Measurements from ENCODE around the gene DAGLA. TPM values are rescaled to one million over a fixed set of nuclear protein-coding genes. Genes with fewer than 3 reads are reported as not detected.

The DAGLA gene
- total and polyA plus RNA-seq, 2 donors (not counting 1 experiment from before 2014, with no cell fraction given): 0.06 TPM; not detected in 1

- POLR2A ChIA-PET: no interaction called here
- Mint-ChIP-seq H3K27ac (no peak overlapping the region), H3K9me3 (ENCODE audit: insufficient read depth) (no peaks in the 10 kb centered on the region), H3K4me3 (no peak overlapping the region), H3K27me3 (peaks cover 28% of the 10 kb centered on the region), H3K4me1 (peaks cover 14% of the 10 kb centered on the region)
- no peaks in the 10 kb centered on the region for H3K36me3 ChIP-seq (replicated peaks in 1 of 2; ENCODE audit: control extremely low read depth in 1 of 2, control insufficient read depth in 1 of 2, extremely low read depth in 1 of 2, insufficient read depth in 2 of 2, low read length in 1 of 2)
- CTCF ChIA-PET: no interaction called here
- no peaks in the 10 kb centered on the region for H4K20me1 ChIP-seq (ENCODE audit: control insufficient read depth, insufficient read depth, low read length, poor library complexity, severe bottlenecking)
- H3K4me2 ChIP-seq (replicated peaks; ENCODE audit: low read depth, low read length, poor library complexity, severe bottlenecking): no peak overlapping the region
- no peak overlapping the region for H3K9ac ChIP-seq (ENCODE audit: low read length)
- peaks cover 12 to 16% of the 10 kb centered on the region in 2 donors for H3K4me1 ChIP-seq (ENCODE audit: control insufficient read depth in 2 of 2, insufficient read depth in 2 of 2, low read length in 2 of 2)
- H3K4me3 ChIP-seq (ENCODE audit: control extremely low read depth in 1 of 5, extremely low read depth in 1 of 5, insufficient read depth in 1 of 5, low read depth in 2 of 5, low read length in 4 of 5): no peak overlapping the region
- no peaks in the 10 kb centered on the region for H3K9me3 ChIP-seq (ENCODE audit: control extremely low read depth in 1 of 3, control insufficient read depth in 2 of 3, insufficient read depth in 1 of 3, low read length in 2 of 3)
- no peak for DNase-seq
- no peaks in the 10 kb centered on the region for H3K79me2 ChIP-seq (ENCODE audit: control insufficient read depth, insufficient read depth, low read length)
- WGBS (ENCODE audit: insufficient coverage): 88% methylated on average over 29 of the region's 31 CpGs
- no peak for ATAC-seq (ENCODE audit: low read depth)
- H3K27ac ChIP-seq (ENCODE audit: low read length in 2 of 2): no peak overlapping the region
- H3K27me3 ChIP-seq (replicated peaks in 1 of 4; ENCODE audit: control extremely low read depth in 1 of 4, control insufficient read depth in 3 of 4, insufficient read depth in 4 of 4, low read length in 3 of 4): peaks cover 0 to 36% (median 19%) of the 10 kb centered on the region in 4 experiments
- no peak overlapping the region for H2AFZ ChIP-seq (ENCODE audit: insufficient read depth, low read depth, low read length, poor library complexity, severe bottlenecking)
- no peak for TF ChIP-seq EZH2 (IDR thresholded peaks at IDR 0.05; ENCODE audit: borderline replicate concordance, insufficient read depth, low read depth, low read length, poor library complexity, severe bottlenecking)
- TF ChIP-seq CTCF (IDR thresholded peaks at IDR 0.05): no peak
- intact Hi-C loops (cut with micrococcal nuclease): no loop called here
Observed at GRCh38 chr11:61754534-61755482, 74.6 kb downstream of the DAGLA start.

GRCh38 chr11:61756147-61756451 is 75.9 kb downstream of the DAGLA start:
- Histone ChIP-seq H3K27ac (ENCODE audit: low read length in 2 of 2) (no peak overlapping the region), H3K36me3 (replicated peaks in 1 of 2; ENCODE audit: control extremely low read depth in 1 of 2, control insufficient read depth in 1 of 2, extremely low read depth in 1 of 2, insufficient read depth in 2 of 2, low read length in 1 of 2) (no peaks in the 10 kb centered on the region), H3K4me2 (replicated peaks; ENCODE audit: low read depth, low read length, poor library complexity, severe bottlenecking) (no peak overlapping the region), H3K79me2 (ENCODE audit: control insufficient read depth, insufficient read depth, low read length) (no peaks in the 10 kb centered on the region), H2AFZ (ENCODE audit: insufficient read depth, low read depth, low read length, poor library complexity, severe bottlenecking) (no peak overlapping the region), H3K4me1 (ENCODE audit: control insufficient read depth in 2 of 2, insufficient read depth in 2 of 2, low read length in 2 of 2) (peaks cover 12 to 16% of the 10 kb centered on the region in 2 donors), H3K9me3 (ENCODE audit: control extremely low read depth in 1 of 3, control insufficient read depth in 2 of 3, insufficient read depth in 1 of 3, low read length in 2 of 3) (no peaks in the 10 kb centered on the region), H4K20me1 (ENCODE audit: control insufficient read depth, insufficient read depth, low read length, poor library complexity, severe bottlenecking) (no peaks in the 10 kb centered on the region), H3K9ac (ENCODE audit: low read length) (no peak overlapping the region), H3K4me3 (ENCODE audit: control extremely low read depth in 1 of 5, extremely low read depth in 1 of 5, insufficient read depth in 1 of 5, low read depth in 2 of 5, low read length in 4 of 5) (no peak overlapping the region), H3K27me3 (replicated peaks in 1 of 4; ENCODE audit: control extremely low read depth in 1 of 4, control insufficient read depth in 3 of 4, insufficient read depth in 4 of 4, low read length in 3 of 4) (peaks cover 0 to 24% (median 14%) of the 10 kb centered on the region in 4 experiments)
- intact Hi-C loops (cut with micrococcal nuclease): no loop called here
- Mint-ChIP-seq H3K4me1 (peaks cover 14% of the 10 kb centered on the region), H3K27ac (no peak overlapping the region), H3K9me3 (ENCODE audit: insufficient read depth) (no peaks in the 10 kb centered on the region), H3K4me3 (no peak overlapping the region), H3K27me3 (peaks cover 22% of the 10 kb centered on the region)
- no peak for TF ChIP-seq EZH2 (IDR thresholded peaks at IDR 0.05; ENCODE audit: borderline replicate concordance, insufficient read depth, low read depth, low read length, poor library complexity, severe bottlenecking)
- no peak for TF ChIP-seq CTCF (IDR thresholded peaks at IDR 0.05)
- ChIA-PET POLR2A (no interaction called here), CTCF (no interaction called here)
- ATAC-seq (ENCODE audit: low read depth): no peak
- DNase-seq: no peak
- WGBS (ENCODE audit: insufficient coverage): 75% methylated on average over 2 of the region's 4 CpGs
